CD14-positive monocyte (primary cell): ENCODE data around the gene ST8SIA6. TPM values are rescaled to one million over a fixed set of nuclear protein-coding genes. Genes with fewer than 3 reads are reported as not detected.

Source experiments
- DNase-seq, 3 donors: peaks; one replicate each; pipeline ENCODE4 v3.0.0-alpha.2; 2011 to 2022
- H2AFZ ChIP-seq: 2 replicates; pipeline ENCODE4 v1.6.0; 2012; ENCODE audit warnings: mild to moderate bottlenecking, low read depth, low read length, inconsistent platforms; ENCODE audit not compliant: insufficient read depth, poor library complexity, severe bottlenecking
- H3K27ac ChIP-seq, 2 donors: 1 replicate in 1 of 2; 2 replicates in 1 of 2; pipeline ENCODE4 v1.5.1; 2012 to 2013; ENCODE audit warnings: low read length in 2 of 2, control low read depth in 1 of 2, inconsistent platforms in 1 of 2, low read depth in 1 of 2, mild to moderate bottlenecking in 1 of 2
- H3K27me3 ChIP-seq, 2 donors: one replicate each; pipeline versions ENCODE4 v1.6.0 to v1.6.1; 2011 to 2013; ENCODE audit warnings: low read length in 2 of 2; ENCODE audit not compliant: control insufficient read depth in 2 of 2, insufficient read depth in 2 of 2
- H3K36me3 ChIP-seq, 2 donors: replicated peaks in 1 of 2; 1 replicate in 1 of 2; 2 replicates in 1 of 2; pipeline versions ENCODE4 v1.5.1 to v1.6.1; 2012 to 2013; ENCODE audit warnings: low read length in 2 of 2, control low read depth in 1 of 2, inconsistent platforms in 1 of 2, mild to moderate bottlenecking in 1 of 2; ENCODE audit not compliant: insufficient read depth in 2 of 2, control insufficient read depth in 1 of 2
- H3K4me1 ChIP-seq, 2 donors: 1 replicate in 1 of 2; 2 replicates in 1 of 2; pipeline versions ENCODE4 v1.5.1 to v1.6.1; 2012 to 2013; ENCODE audit warnings: low read length in 2 of 2, control low read depth in 1 of 2, inconsistent platforms in 1 of 2, mild to moderate bottlenecking in 1 of 2, moderate library complexity in 1 of 2; ENCODE audit not compliant: insufficient read depth in 2 of 2, control insufficient read depth in 1 of 2
- H3K4me2 ChIP-seq: replicated peaks from 2 replicates; pipeline ENCODE3; 2012; ENCODE audit warnings: low read length, moderate library complexity, mild to moderate bottlenecking; ENCODE audit not compliant: poor library complexity, severe bottlenecking; ENCODE audit errors: extremely low read depth
- H3K4me3 ChIP-seq, 3 experiments: fragments of 200-600 bp in 1 of 3; sonication (generic) in 1 of 3; replicated peaks in 1 of 3; 1 replicate in 2 of 3; 2 replicates in 1 of 3; pipeline ENCODE4 v1.5.1; 2011 to 2013; ENCODE audit warnings: low read length in 3 of 3, mild to moderate bottlenecking in 3 of 3, control low read depth in 2 of 3, low read depth in 2 of 3, inconsistent platforms in 1 of 3, moderate library complexity in 1 of 3
- H3K79me2 ChIP-seq: 2 replicates; pipeline ENCODE4 v1.6.0; 2012; ENCODE audit warnings: mild to moderate bottlenecking, control low read depth, inconsistent platforms, low read length, moderate library complexity; ENCODE audit not compliant: insufficient read depth
- H3K9ac ChIP-seq: 2 replicates; pipeline ENCODE4 v1.6.0; 2017; ENCODE audit warnings: low read length, mild to moderate bottlenecking; ENCODE audit not compliant: insufficient read depth, poor library complexity, severe bottlenecking
- H3K9me3 ChIP-seq, 2 donors: replicated peaks in 1 of 2; 1 replicate in 1 of 2; 2 replicates in 1 of 2; pipeline versions ENCODE4 v1.5.1 to v1.6.1; 2012 to 2013; ENCODE audit warnings: low read length in 2 of 2, control low read depth in 1 of 2; ENCODE audit not compliant: control insufficient read depth in 1 of 2, insufficient read depth in 1 of 2
- H4K20me1 ChIP-seq: 2 replicates; pipeline ENCODE4 v1.6.0; 2012; ENCODE audit warnings: mild to moderate bottlenecking, low read length, control low read depth, moderate library complexity; ENCODE audit not compliant: insufficient read depth
- H3K27ac Mint-ChIP-seq, 7 donors: one replicate each; pipeline ENCODE4 v1.8.0; 2020; ENCODE audit warnings: mild to moderate bottlenecking in 7 of 7, mixed read lengths in 7 of 7, moderate library complexity in 6 of 7, inconsistent platforms in 2 of 7
- H3K27me3 Mint-ChIP-seq, 3 donors: one replicate each; pipeline ENCODE4 v1.8.0; 2021 to 2022; ENCODE audit warnings: low read depth in 3 of 3, mild to moderate bottlenecking in 3 of 3, mixed read lengths in 3 of 3, moderate library complexity in 3 of 3, inconsistent platforms in 1 of 3
- H3K36me3 Mint-ChIP-seq, 2 donors: one replicate each; pipeline ENCODE4 v1.8.0; 2020; ENCODE audit warnings: mixed read lengths in 2 of 2, inconsistent platforms in 1 of 2, mild to moderate bottlenecking in 1 of 2
- H3K4me1 Mint-ChIP-seq: one replicate; pipeline ENCODE4 v1.8.0; 2020; ENCODE audit warnings: mild to moderate bottlenecking, mixed read lengths
- H3K4me3 Mint-ChIP-seq, 2 donors: one replicate each; pipeline ENCODE4 v1.8.0; 2020; ENCODE audit warnings: mild to moderate bottlenecking in 2 of 2, mixed read lengths in 2 of 2, moderate library complexity in 1 of 2
- H3K9me3 Mint-ChIP-seq, 7 donors: one replicate each; pipeline ENCODE4 v1.8.0; 2020 to 2022; ENCODE audit warnings: mixed read lengths in 7 of 7, mild to moderate bottlenecking in 6 of 7, moderate library complexity in 6 of 7, inconsistent platforms in 2 of 7
- WGBS: methylation state at CpG from one replicate; pipeline ENCODE4 v1.1.5; 2013; ENCODE audit warnings: missing lambda C conversion rate; ENCODE audit not compliant: insufficient coverage; 5-methylcytosine and 5-hydroxymethylcytosine counted together
- intact Hi-C, 2 donors: fragments of 100-400 bp; cut with micrococcal nuclease; formaldehyde crosslinking; loops; one replicate each; pipeline versions ENCODE4 v1.15.0 to v1.15.1; 2023
- polyA plus RNA-seq, 3 donors: library from polyadenylated mRNA; depleted of rRNA in 1 of 3; unstranded in 2 of 3; stranded (reverse) in 1 of 3; fragments of 300-500 nt in 2 of 3; fragments of >200 nt in 1 of 3; fragmentation: Illumina TruSeq in 2 of 3; gene quantifications; 1 replicate in 2 of 3; 2 replicates in 1 of 3; pipeline ENCODE4 v1.2.3, GENCODE V29; 2012 to 2021
- TF ChIP-seq, protein P1 (sequence below): fragments of 200-600 bp; IDR thresholded peaks from one replicate; pipeline ENCODE4 v1.8.0; 2022; ENCODE audit warnings: antibody characterized with exemption, mild to moderate bottlenecking

Gene ST8SIA6
- polyA plus RNA-seq, 3 donors = 0.11 TPM; not detected in 2

DNA sequence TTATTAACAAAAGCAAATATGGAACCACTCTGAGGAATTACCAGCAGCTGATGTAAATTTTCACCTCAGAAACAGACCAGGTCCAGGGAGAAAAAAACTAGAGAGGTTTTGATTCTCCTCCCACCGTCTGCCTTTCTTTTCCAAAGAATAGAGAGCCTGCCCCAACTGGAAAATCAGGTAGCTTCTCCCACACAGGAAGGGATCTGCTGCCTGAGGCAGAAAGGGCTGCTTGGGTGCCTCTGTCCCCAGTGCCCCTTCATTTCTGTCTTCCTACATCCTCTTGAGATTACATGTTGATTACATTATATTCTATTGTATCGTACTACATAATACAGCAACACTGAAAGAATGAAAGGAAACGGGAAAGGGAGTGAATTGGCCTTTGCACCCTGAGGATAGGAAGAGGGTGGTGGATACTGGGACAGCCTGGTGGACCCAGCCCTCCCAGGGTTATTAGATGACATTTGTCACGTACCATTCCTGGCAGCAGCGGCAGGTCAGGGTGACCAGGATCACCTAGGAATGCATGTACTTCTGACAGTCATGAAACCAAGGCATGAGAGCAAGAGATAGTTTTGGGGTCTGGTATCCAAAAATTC lies 8.9 kb downstream of the ST8SIA6 start:
- Histone ChIP-seq H3K79me2 (no peaks in the 10 kb centered on the region), H3K9me3 (peaks cover 11 to 13% of the 10 kb centered on the region in 2 donors), H3K4me3 (no peak overlapping the region), H3K27ac (no peak overlapping the region), H2AFZ (no peak overlapping the region), H3K9ac (no peak overlapping the region), H3K4me1 (peaks cover 10 to 11% of the 10 kb centered on the region in 2 donors), H3K4me2 (no peak overlapping the region), H3K36me3 (no peaks in the 10 kb centered on the region), H4K20me1 (no peaks in the 10 kb centered on the region), H3K27me3 (no peaks in the 10 kb centered on the region)
- peaks cover 3 to 18% of the 10 kb centered on the region in 2 donors for H3K36me3 Mint-ChIP-seq
- H3K27ac Mint-ChIP-seq = peak overlapping the region in 1 of 7 donors; percentile 19
- WGBS = no CpG with 5 or more reads among the region's 5 CpGs
- DNase-seq = no peak
- intact Hi-C loops = no loop called here
- peaks cover 16% of the 10 kb centered on the region for H3K4me1 Mint-ChIP-seq
- H3K4me3 Mint-ChIP-seq = no peak overlapping the region
- TF ChIP-seq, protein P1, sequence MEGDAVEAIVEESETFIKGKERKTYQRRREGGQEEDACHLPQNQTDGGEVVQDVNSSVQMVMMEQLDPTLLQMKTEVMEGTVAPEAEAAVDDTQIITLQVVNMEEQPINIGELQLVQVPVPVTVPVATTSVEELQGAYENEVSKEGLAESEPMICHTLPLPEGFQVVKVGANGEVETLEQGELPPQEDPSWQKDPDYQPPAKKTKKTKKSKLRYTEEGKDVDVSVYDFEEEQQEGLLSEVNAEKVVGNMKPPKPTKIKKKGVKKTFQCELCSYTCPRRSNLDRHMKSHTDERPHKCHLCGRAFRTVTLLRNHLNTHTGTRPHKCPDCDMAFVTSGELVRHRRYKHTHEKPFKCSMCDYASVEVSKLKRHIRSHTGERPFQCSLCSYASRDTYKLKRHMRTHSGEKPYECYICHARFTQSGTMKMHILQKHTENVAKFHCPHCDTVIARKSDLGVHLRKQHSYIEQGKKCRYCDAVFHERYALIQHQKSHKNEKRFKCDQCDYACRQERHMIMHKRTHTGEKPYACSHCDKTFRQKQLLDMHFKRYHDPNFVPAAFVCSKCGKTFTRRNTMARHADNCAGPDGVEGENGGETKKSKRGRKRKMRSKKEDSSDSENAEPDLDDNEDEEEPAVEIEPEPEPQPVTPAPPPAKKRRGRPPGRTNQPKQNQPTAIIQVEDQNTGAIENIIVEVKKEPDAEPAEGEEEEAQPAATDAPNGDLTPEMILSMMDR = no peak
- H3K27me3 Mint-ChIP-seq = peaks cover 1 to 5% (median 2%) of the 10 kb centered on the region in 3 donors
- peaks cover 13 to 26% (median 16%) of the 10 kb centered on the region in 7 donors for H3K9me3 Mint-ChIP-seq

DNA sequence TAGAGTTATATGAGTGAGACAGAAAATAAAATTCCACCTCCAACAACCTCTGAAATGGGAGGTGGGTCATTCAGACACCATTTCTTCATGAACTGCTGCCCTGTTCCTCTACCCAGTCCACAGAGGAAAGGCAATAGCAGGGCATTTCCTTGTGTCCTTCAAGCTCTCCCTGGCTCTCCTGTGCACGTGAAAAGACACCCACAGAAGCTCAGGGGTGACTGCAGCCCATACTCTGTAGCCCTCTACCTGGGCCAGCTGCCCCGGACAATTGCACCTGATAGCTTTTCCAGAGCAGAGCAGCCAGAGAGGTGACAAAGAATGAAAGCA lies 10.0 kb downstream of the ST8SIA6 start:
- H3K4me3 ChIP-seq = no peak overlapping the region
- H3K4me1 ChIP-seq = peaks cover 14 to 16% of the 10 kb centered on the region in 2 donors
- H2AFZ ChIP-seq = peak overlapping the region; percentile 69
- TF ChIP-seq, protein P1 = no peak
- H3K4me2 ChIP-seq = peak overlapping the region; percentile 7
- intact Hi-C loops = no loop called here
- no peak overlapping the region for H3K27ac ChIP-seq
- H3K27ac Mint-ChIP-seq = peak overlapping the region in 1 of 7 donors; percentile 43
- H3K36me3 ChIP-seq = no peaks in the 10 kb centered on the region
- H3K9ac ChIP-seq = no peak overlapping the region
- H3K4me3 Mint-ChIP-seq = peak overlapping the region in 1 of 2 donors; percentile 72
- H3K79me2 ChIP-seq = no peaks in the 10 kb centered on the region
- 54% methylated on average over 2 of the region's 2 CpGs for WGBS
- DNase-seq = no peak
- peaks cover 27% of the 10 kb centered on the region for H3K4me1 Mint-ChIP-seq
- peaks cover 8 to 15% (median 10%) of the 10 kb centered on the region in 7 donors for H3K9me3 Mint-ChIP-seq
- H3K27me3 ChIP-seq = no peaks in the 10 kb centered on the region
- no peaks in the 10 kb centered on the region for H4K20me1 ChIP-seq
- peaks cover 8 to 11% of the 10 kb centered on the region in 2 donors for H3K9me3 ChIP-seq
- H3K36me3 Mint-ChIP-seq = peaks cover under 1 to 10% of the 10 kb centered on the region in 2 donors
- H3K27me3 Mint-ChIP-seq = peaks cover 1 to 5% (median 1%) of the 10 kb centered on the region in 3 donors
